ENCODE measurements around the gene PROX1. TPM values are rescaled to one million over a fixed set of nuclear protein-coding genes. Genes with fewer than 3 reads are reported as not detected.

Gene PROX1
- polyA plus RNA-seq, 1 donor (not counting 4 experiments of a cell fraction or from before 2014, with no cell fraction given), result 0.20 TPM

- H3K4me1 ChIP-seq (ENCODE audit: control insufficient read depth, extremely low read depth, insufficient read depth, low read length), result no peaks in the 10 kb centered on the region
- dilution Hi-C loops (cut with MboI; ENCODE audit: extremely low pct_ligation_motif_present, low sequenced_read_pairs), result no loop called here
- H4K20me1 ChIP-seq (ENCODE audit: control insufficient read depth, extremely low read depth, insufficient read depth, low read length), result no peaks in the 10 kb centered on the region
- H3K9me3 ChIP-seq (ENCODE audit: control insufficient read depth, low read depth, low read length), result no peaks in the 10 kb centered on the region
- TF ChIP-seq EZH2 (IDR thresholded peaks at IDR 0.05; ENCODE audit: low read length), result no peak
- no peak for TF ChIP-seq CTCF (optimal IDR thresholded peaks at IDR 0.05 in 1 of 3, IDR thresholded peaks at IDR 0.05 in 1 of 3, conservative IDR thresholded peaks at IDR 0.05 in 1 of 3; ENCODE audit: extremely low read depth in 1 of 3, insufficient read depth in 2 of 3, low read length in 3 of 3)
- H3K27me3 ChIP-seq (ENCODE audit: control insufficient read depth, extremely low read depth, insufficient read depth, low read length), result no peaks in the 10 kb centered on the region
- H3K36me3 ChIP-seq (ENCODE audit: control insufficient read depth in 2 of 2, extremely low read depth in 1 of 2, insufficient read depth in 2 of 2, low read length in 2 of 2), result no peaks in the 10 kb centered on the region
- no peak overlapping the region for H3K9ac ChIP-seq (ENCODE audit: control insufficient read depth, extremely low read depth, insufficient read depth, low read length)
- DNase-seq (ENCODE audit: low read depth, low spot score), result no peak
- no peak overlapping the region for H2AFZ ChIP-seq (ENCODE audit: control insufficient read depth, low read length)
- no peak for FAIRE-seq
- H3K9me1 ChIP-seq (ENCODE audit: control insufficient read depth, extremely low read depth, insufficient read depth, low read length), result no peaks in the 10 kb centered on the region
- no peak overlapping the region for H3K27ac ChIP-seq (ENCODE audit: control insufficient read depth, insufficient read depth, low read length)
- no peaks in the 10 kb centered on the region for H3K79me2 ChIP-seq (ENCODE audit: control insufficient read depth, insufficient read depth, low read length)
- no peak overlapping the region for H3K4me2 ChIP-seq (ENCODE audit: control insufficient read depth, extremely low read depth, insufficient read depth, low read depth, low read length)
- no peak overlapping the region for H3K4me3 ChIP-seq (ENCODE audit: control insufficient read depth in 2 of 3, extremely low read depth in 1 of 3, insufficient read depth in 2 of 3, low read depth in 1 of 3, low read length in 3 of 3)
Measured at GRCh38 chr1:214010717-214011116, 22.9 kb downstream of the PROX1 start.

- no peak overlapping the region for H3K9ac ChIP-seq (ENCODE audit: control insufficient read depth, extremely low read depth, insufficient read depth, low read length)
- no peaks in the 10 kb centered on the region for H3K27me3 ChIP-seq (ENCODE audit: control insufficient read depth, extremely low read depth, insufficient read depth, low read length)
- FAIRE-seq (peak; percentile 64), DNase-seq (ENCODE audit: low read depth, low spot score) (peak; percentile 26)
- H3K4me1 ChIP-seq (ENCODE audit: control insufficient read depth, extremely low read depth, insufficient read depth, low read length), result no peaks in the 10 kb centered on the region
- H3K9me3 ChIP-seq (ENCODE audit: control insufficient read depth, low read depth, low read length), result no peaks in the 10 kb centered on the region
- no peak overlapping the region for H3K27ac ChIP-seq (ENCODE audit: control insufficient read depth, insufficient read depth, low read length)
- H3K36me3 ChIP-seq (ENCODE audit: control insufficient read depth in 2 of 2, extremely low read depth in 1 of 2, insufficient read depth in 2 of 2, low read length in 2 of 2), result no peaks in the 10 kb centered on the region
- H4K20me1 ChIP-seq (ENCODE audit: control insufficient read depth, extremely low read depth, insufficient read depth, low read length), result no peaks in the 10 kb centered on the region
- no peaks in the 10 kb centered on the region for H3K9me1 ChIP-seq (ENCODE audit: control insufficient read depth, extremely low read depth, insufficient read depth, low read length)
- H3K4me2 ChIP-seq (ENCODE audit: control insufficient read depth, extremely low read depth, insufficient read depth, low read depth, low read length), result no peak overlapping the region
- H3K4me3 ChIP-seq (ENCODE audit: control insufficient read depth in 2 of 3, extremely low read depth in 1 of 3, insufficient read depth in 2 of 3, low read depth in 1 of 3, low read length in 3 of 3), result no peak overlapping the region
- H2AFZ ChIP-seq (ENCODE audit: control insufficient read depth, low read length), result no peak overlapping the region
- dilution Hi-C loops (cut with MboI; ENCODE audit: extremely low pct_ligation_motif_present, low sequenced_read_pairs), result no loop called here
- H3K79me2 ChIP-seq (ENCODE audit: control insufficient read depth, insufficient read depth, low read length), result no peaks in the 10 kb centered on the region
- no peak for TF ChIP-seq CTCF (optimal IDR thresholded peaks at IDR 0.05 in 1 of 3, IDR thresholded peaks at IDR 0.05 in 1 of 3, conservative IDR thresholded peaks at IDR 0.05 in 1 of 3; ENCODE audit: extremely low read depth in 1 of 3, insufficient read depth in 2 of 3, low read length in 3 of 3)
Measured at GRCh38 chr1:214012418-214012817, 24.6 kb downstream of the PROX1 start.

Data from keratinocyte (primary cell).